ENCODE measurements around the gene IL4I1.

The IL4I1 gene

GRCh38 chr19:49875857-49876421 lies 20.7 kb downstream of the IL4I1 start:
- peaks cover 19% of the 10 kb centered on the region for H3K4me1 ChIP-seq (ENCODE audit: insufficient read depth, insufficient read length)
- H3K27me3 ChIP-seq (ENCODE audit: insufficient read depth, insufficient read length): no peaks in the 10 kb centered on the region
- H3K4me3 ChIP-seq (ENCODE audit: insufficient read length, low read depth): peak overlapping the region; percentile 94
- DNase-seq (ENCODE audit: low read depth, low spot score): no peak
- H3K9ac ChIP-seq (ENCODE audit: insufficient read length, low read depth): peak overlapping the region; percentile 96
- no peaks in the 10 kb centered on the region for H3K9me3 ChIP-seq (ENCODE audit: insufficient read depth, low read length)
- TF ChIP-seq YY1 (IDR thresholded peaks at IDR 0.05; ENCODE audit: insufficient read depth, insufficient read length): no peak
- no peak for TF ChIP-seq ZNF274 (IDR thresholded peaks at IDR 0.05; ENCODE audit: low read depth, low read length)
- TF ChIP-seq SUZ12 (IDR thresholded peaks at IDR 0.05; ENCODE audit: extremely low read depth, insufficient read depth, insufficient read length): no peak
- peaks cover 65% of the 10 kb centered on the region for H3K36me3 ChIP-seq (ENCODE audit: insufficient read depth, insufficient read length, low read length)

- H3K9ac ChIP-seq (ENCODE audit: insufficient read length, low read depth): peak overlapping the region; percentile 96
- TF ChIP-seq SUZ12 (IDR thresholded peaks at IDR 0.05; ENCODE audit: extremely low read depth, insufficient read depth, insufficient read length) (no peak), YY1 (IDR thresholded peaks at IDR 0.05; ENCODE audit: insufficient read depth, insufficient read length) (no peak), ZNF274 (IDR thresholded peaks at IDR 0.05; ENCODE audit: low read depth, low read length) (no peak)
- H3K36me3 ChIP-seq (ENCODE audit: insufficient read depth, insufficient read length, low read length): peaks cover 65% of the 10 kb centered on the region
- H3K4me3 ChIP-seq (ENCODE audit: insufficient read length, low read depth): peak overlapping the region; percentile 94
- peaks cover 25% of the 10 kb centered on the region for H3K4me1 ChIP-seq (ENCODE audit: insufficient read depth, insufficient read length)
- H3K27me3 ChIP-seq (ENCODE audit: insufficient read depth, insufficient read length): no peaks in the 10 kb centered on the region
- no peak for DNase-seq (ENCODE audit: low read depth, low spot score)
- H3K9me3 ChIP-seq (ENCODE audit: insufficient read depth, low read length): no peaks in the 10 kb centered on the region
Measured at GRCh38 chr19:49875177-49875576, 21.5 kb downstream of the IL4I1 start.

GRCh38 chr19:49874503-49875157 lies 22.1 kb downstream of the IL4I1 start:
- H3K9me3 ChIP-seq (ENCODE audit: insufficient read depth, low read length): no peaks in the 10 kb centered on the region
- peak overlapping the region; percentile 96 for H3K9ac ChIP-seq (ENCODE audit: insufficient read length, low read depth)
- no peak overlapping the region for H3K4me3 ChIP-seq (ENCODE audit: insufficient read length, low read depth)
- H3K4me1 ChIP-seq (ENCODE audit: insufficient read depth, insufficient read length): peaks cover 25% of the 10 kb centered on the region
- H3K36me3 ChIP-seq (ENCODE audit: insufficient read depth, insufficient read length, low read length): peaks cover 62% of the 10 kb centered on the region
- no peaks in the 10 kb centered on the region for H3K27me3 ChIP-seq (ENCODE audit: insufficient read depth, insufficient read length)
- TF ChIP-seq ZNF274 (IDR thresholded peaks at IDR 0.05; ENCODE audit: low read depth, low read length): no peak
- no peak for TF ChIP-seq YY1 (IDR thresholded peaks at IDR 0.05; ENCODE audit: insufficient read depth, insufficient read length)
- no peak for TF ChIP-seq SUZ12 (IDR thresholded peaks at IDR 0.05; ENCODE audit: extremely low read depth, insufficient read depth, insufficient read length)
- DNase-seq (ENCODE audit: low read depth, low spot score): no peak

GRCh38 chr19:49873834-49874233 lies 22.9 kb downstream of the IL4I1 start:
- H3K9me3 ChIP-seq (ENCODE audit: insufficient read depth, low read length): no peaks in the 10 kb centered on the region
- DNase-seq (ENCODE audit: low read depth, low spot score): no peak
- H3K36me3 ChIP-seq (ENCODE audit: insufficient read depth, insufficient read length, low read length): peaks cover 54% of the 10 kb centered on the region
- H3K9ac ChIP-seq (ENCODE audit: insufficient read length, low read depth): no peak overlapping the region
- no peak for TF ChIP-seq ZNF274 (IDR thresholded peaks at IDR 0.05; ENCODE audit: low read depth, low read length)
- no peak for TF ChIP-seq SUZ12 (IDR thresholded peaks at IDR 0.05; ENCODE audit: extremely low read depth, insufficient read depth, insufficient read length)
- peaks cover 21% of the 10 kb centered on the region for H3K4me1 ChIP-seq (ENCODE audit: insufficient read depth, insufficient read length)
- H3K4me3 ChIP-seq (ENCODE audit: insufficient read length, low read depth): no peak overlapping the region
- H3K27me3 ChIP-seq (ENCODE audit: insufficient read depth, insufficient read length): no peaks in the 10 kb centered on the region

DNA sequence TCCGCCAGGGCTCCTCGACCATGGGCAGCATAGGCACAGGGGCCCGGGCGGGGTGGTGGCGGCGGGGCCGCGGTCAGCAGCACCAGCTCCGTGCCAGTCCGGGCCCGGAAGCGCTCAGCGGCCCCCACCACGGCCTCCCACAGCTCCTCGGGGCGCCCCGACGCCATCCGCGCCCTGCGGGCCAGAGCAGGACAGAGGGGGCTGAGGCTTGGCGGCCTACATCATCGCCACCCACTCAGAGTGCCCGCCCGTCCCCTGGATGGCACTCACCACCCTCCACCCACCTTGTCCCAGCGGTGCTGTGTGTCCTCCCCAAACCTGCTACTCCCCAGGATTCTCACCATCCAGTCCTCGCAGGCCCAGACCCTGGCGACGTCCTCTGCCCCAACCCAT lies 23.6 kb downstream of the IL4I1 start:
- Histone ChIP-seq H3K9me3 (ENCODE audit: insufficient read depth, low read length) (no peaks in the 10 kb centered on the region), H3K27me3 (ENCODE audit: insufficient read depth, insufficient read length) (no peaks in the 10 kb centered on the region), H3K9ac (ENCODE audit: insufficient read length, low read depth) (peak overlapping the region; percentile 10), H3K4me3 (ENCODE audit: insufficient read length, low read depth) (no peak overlapping the region), H3K36me3 (ENCODE audit: insufficient read depth, insufficient read length, low read length) (peaks cover 51% of the 10 kb centered on the region), H3K4me1 (ENCODE audit: insufficient read depth, insufficient read length) (peaks cover 18% of the 10 kb centered on the region)
- TF ChIP-seq YY1 (IDR thresholded peaks at IDR 0.05; ENCODE audit: insufficient read depth, insufficient read length) (no peak), SUZ12 (IDR thresholded peaks at IDR 0.05; ENCODE audit: extremely low read depth, insufficient read depth, insufficient read length) (no peak), ZNF274 (IDR thresholded peaks at IDR 0.05; ENCODE audit: low read depth, low read length) (no peak)
- DNase-seq (ENCODE audit: low read depth, low spot score): no peak

DNA sequence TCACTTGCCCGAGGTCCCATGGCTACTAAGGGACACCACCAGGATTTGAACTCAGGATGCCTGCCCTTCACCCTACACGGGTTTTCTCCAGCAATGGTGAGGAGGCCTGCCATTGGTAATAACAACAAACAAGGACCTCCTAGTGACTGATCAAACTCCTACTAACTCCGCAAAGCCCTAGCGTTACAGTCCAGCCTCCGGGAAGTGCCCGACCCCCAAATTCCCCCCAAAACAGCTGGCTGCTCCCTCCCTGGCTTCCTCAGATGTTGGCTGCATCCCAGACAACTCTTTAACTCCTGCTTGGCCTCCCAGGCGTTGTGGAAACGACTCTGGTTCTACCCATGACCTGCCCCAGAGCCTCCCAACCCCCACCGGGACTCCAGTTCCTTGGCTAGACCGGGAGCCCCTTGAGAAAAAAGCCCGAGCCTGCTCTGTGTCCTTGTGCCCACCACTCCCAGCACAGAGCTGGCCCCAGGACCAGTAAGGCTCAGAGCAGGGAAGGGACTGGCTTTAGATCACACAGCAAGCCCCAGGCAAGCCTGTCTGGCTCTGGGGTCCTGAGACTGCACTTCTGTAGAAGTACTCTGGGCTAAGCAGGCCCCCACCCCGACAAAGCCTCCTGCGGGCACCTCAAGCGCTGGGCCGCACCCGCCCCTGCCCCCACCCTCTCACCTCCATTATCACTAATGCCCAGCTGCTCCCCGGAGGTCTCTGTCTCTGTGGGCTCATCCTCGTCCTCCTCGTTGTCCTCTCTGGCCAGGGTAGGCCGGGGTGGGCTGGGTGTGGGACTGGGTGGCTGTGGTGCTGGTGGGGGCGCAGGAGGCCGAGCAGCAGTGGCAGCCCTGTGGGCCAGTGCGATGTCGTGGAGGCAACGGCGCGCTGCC lies 24.2 kb downstream of the IL4I1 start:
- TF ChIP-seq ZNF274 (IDR thresholded peaks at IDR 0.05; ENCODE audit: low read depth, low read length) (no peak), SUZ12 (IDR thresholded peaks at IDR 0.05; ENCODE audit: extremely low read depth, insufficient read depth, insufficient read length) (no peak), YY1 (IDR thresholded peaks at IDR 0.05; ENCODE audit: insufficient read depth, insufficient read length) (no peak)
- no peak overlapping the region for H3K4me3 ChIP-seq (ENCODE audit: insufficient read length, low read depth)
- peak overlapping the region; percentile 10 for H3K9ac ChIP-seq (ENCODE audit: insufficient read length, low read depth)
- H3K36me3 ChIP-seq (ENCODE audit: insufficient read depth, insufficient read length, low read length): peaks cover 51% of the 10 kb centered on the region
- peaks cover 18% of the 10 kb centered on the region for H3K4me1 ChIP-seq (ENCODE audit: insufficient read depth, insufficient read length)
- no peaks in the 10 kb centered on the region for H3K27me3 ChIP-seq (ENCODE audit: insufficient read depth, insufficient read length)
- DNase-seq (ENCODE audit: low read depth, low spot score): no peak
- H3K9me3 ChIP-seq (ENCODE audit: insufficient read depth, low read length): no peaks in the 10 kb centered on the region
